ENCODE results near the gene TMEM109. TPM values are rescaled to one million over a fixed set of nuclear protein-coding genes. Genes with fewer than 3 reads are reported as not detected.

The TMEM109 gene
- total and polyA plus RNA-seq, 2 of the 4 experiments (the other 2 are of a cell fraction) = 15.1 to 69.7 TPM

DNA sequence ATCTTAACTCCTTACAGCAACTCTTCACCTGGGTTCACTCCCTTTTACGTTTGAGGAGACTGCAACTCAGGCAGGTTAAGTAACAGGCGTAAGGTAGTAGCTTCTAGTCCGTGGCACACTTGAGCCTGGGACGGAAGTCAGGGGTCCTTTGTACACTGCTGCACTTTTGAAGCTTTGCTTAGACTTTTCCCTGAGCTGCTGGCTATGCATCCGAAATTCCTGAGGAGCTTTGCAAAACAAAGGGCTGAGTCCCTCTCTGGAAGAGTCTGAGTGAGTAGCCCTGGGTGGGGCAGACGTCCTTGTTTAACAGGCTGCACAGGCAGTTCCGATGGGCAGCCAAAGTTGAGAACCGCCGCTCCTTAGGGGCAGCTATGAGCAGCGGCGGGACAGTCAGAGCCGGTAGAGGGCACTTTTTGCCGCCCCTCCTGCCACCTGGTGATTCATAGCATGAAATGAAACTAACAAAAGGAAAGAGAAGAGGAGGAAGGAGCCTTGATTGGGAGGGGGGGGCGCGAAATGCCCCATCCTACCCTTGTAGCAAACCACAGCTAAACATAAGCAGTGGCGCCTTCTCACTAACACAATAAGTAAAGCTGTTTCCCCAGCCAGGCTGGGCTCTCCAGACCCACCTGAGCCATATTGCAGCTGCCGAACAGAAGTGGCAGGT, 1.4 kb downstream of the TMEM109 start (continued):
- TF ChIP-seq, protein P1, sequence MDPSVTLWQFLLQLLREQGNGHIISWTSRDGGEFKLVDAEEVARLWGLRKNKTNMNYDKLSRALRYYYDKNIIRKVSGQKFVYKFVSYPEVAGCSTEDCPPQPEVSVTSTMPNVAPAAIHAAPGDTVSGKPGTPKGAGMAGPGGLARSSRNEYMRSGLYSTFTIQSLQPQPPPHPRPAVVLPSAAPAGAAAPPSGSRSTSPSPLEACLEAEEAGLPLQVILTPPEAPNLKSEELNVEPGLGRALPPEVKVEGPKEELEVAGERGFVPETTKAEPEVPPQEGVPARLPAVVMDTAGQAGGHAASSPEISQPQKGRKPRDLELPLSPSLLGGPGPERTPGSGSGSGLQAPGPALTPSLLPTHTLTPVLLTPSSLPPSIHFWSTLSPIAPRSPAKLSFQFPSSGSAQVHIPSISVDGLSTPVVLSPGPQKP (IDR thresholded peaks at IDR 0.05; ENCODE audit: borderline replicate concordance, low read depth, low read length) = no peak
- TF ChIP-seq NFE2L2 (IDR thresholded peaks at IDR 0.05; ENCODE audit: low read depth, low read length) = no peak

DNA sequence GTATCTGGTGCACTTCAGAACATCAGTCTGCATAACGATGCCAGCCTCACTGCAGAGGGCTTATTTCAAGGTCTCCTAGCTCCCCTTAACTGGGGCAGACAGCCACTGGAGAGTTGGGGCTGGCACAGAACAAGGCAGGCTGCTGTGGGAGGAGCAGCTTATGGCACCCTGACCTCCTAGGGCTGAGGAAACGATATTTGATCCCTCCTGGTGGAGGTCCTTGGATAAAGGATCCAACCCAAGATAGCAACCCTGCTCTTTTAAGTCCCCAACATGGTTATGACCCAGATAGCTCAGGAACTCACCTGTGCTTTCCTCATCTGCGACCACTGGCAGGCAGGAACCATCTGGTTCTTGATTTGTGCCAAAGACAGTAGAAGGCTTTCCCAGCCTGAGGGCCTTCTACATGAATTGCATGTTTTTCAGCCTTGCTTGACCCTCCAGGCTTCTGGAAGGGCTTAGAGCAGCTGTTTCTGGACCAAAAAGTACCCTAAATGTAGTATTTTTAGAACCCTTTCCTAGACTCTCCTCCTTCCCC, 2.8 kb downstream of the TMEM109 start:
- Histone ChIP-seq H3K27me3 (ENCODE audit: control insufficient read depth, insufficient read depth, low read length) (no peaks in the 10 kb centered on the region), H3K36me3 (ENCODE audit: control insufficient read depth, insufficient read depth, low read length) (peaks cover 19% of the 10 kb centered on the region), H3K14ac (replicated peaks; ENCODE audit: low read depth, low read length) (no peak overlapping the region), H2BK5ac (ENCODE audit: low read depth, low read length, poor library complexity, severe bottlenecking) (no peak overlapping the region), H3K9me1 (ENCODE audit: insufficient read depth, low read length) (peaks cover 18% of the 10 kb centered on the region), H3K79me1 (ENCODE audit: low read depth in 1 of 2, low read length in 2 of 2) (peaks cover 23 to 58% of the 10 kb centered on the region in 2 experiments), H2BK20ac (ENCODE audit: low read depth, low read length) (no peak overlapping the region), H3K9ac (ENCODE audit: low read depth, low read length) (no peak overlapping the region), H3K4me3 (ENCODE audit: insufficient read depth, low read depth, low read length) (no peak overlapping the region), H3K56ac (ENCODE audit: extremely low read depth, insufficient read depth, low read length) (no peak overlapping the region), H3K4me1 (ENCODE audit: control insufficient read depth, insufficient read depth, low read length) (peaks cover 7% of the 10 kb centered on the region), H3K23ac (ENCODE audit: low read depth, low read length) (peak overlapping the region; percentile 52; the same call in 1 of the 2 replicates), H4K20me1 (ENCODE audit: insufficient read depth, low read length) (peaks cover 14% of the 10 kb centered on the region; the same call in 1 of the 2 replicates), H3K4ac (ENCODE audit: low read depth, low read length) (no peak overlapping the region), H4K5ac (ENCODE audit: low read depth, low read length) (no peak overlapping the region), H3K9me3 (ENCODE audit: control insufficient read depth, insufficient read depth, low read length) (no peaks in the 10 kb centered on the region), H2AK5ac (ENCODE audit: low read depth, low read length) (no peak overlapping the region), H4K91ac (ENCODE audit: insufficient read depth, low read depth, low read length) (no peak overlapping the region), H3K27ac (ENCODE audit: insufficient read depth, low read length) (no peak overlapping the region), H2AFZ (replicated peaks; ENCODE audit: low read length, poor library complexity) (peak overlapping the region; percentile 34), H2BK120ac (ENCODE audit: low read depth, low read length) (no peak overlapping the region), H2AK9ac (replicated peaks; ENCODE audit: low read depth, low read length, poor library complexity) (no peak overlapping the region), H3K18ac (ENCODE audit: low read depth, low read length) (no peak overlapping the region), H3K4me2 (ENCODE audit: low read depth, low read length) (no peak overlapping the region), H4K8ac (ENCODE audit: low read depth in 2 of 2, low read length in 2 of 2) (no peak overlapping the region), H2BK15ac (ENCODE audit: low read depth, low read length) (no peak overlapping the region)
- intact Hi-C loops (cut with micrococcal nuclease) (no loop called here), dilution Hi-C loops (cut with HindIII; ENCODE audit: low sequenced_read_pairs, unreplicated experiment) (no loop called here), in situ Hi-C loops (cut with MboI; ENCODE audit: low sequenced_read_pairs) (loop anchor here (25.0 kb wide), 1 partner anchor 1329 kb away; no protein-coding TSS in a partner anchor)
- no TSS peak for BruUV-seq (replicated peaks)
- 100% methylated on average over 1 of the region's 3 CpGs; no CpG with 5 or more reads in 1 of the 2 experiments for WGBS, 2 experiments (ENCODE audit: extremely low coverage in 2 of 2, insufficient read length in 1 of 2)
- CTCF ChIA-PET = no interaction called here
- POLR2A ChIA-PET (ENCODE audit: unreplicated experiment) = no interaction called here
- DNase-seq = no peak
- no peak for ATAC-seq (ENCODE audit: low read depth)
- TF ChIP-seq SMC3 (IDR thresholded peaks at IDR 0.05; ENCODE audit: low read depth, low read length) (no peak), RFX5 (IDR thresholded peaks at IDR 0.05; ENCODE audit: low read depth, low read length) (no peak), CHD1 (IDR thresholded peaks at IDR 0.05; ENCODE audit: low read depth, low read length) (no peak), RAD21 (IDR thresholded peaks at IDR 0.05; ENCODE audit: low read length) (no peak), RCOR1 (IDR thresholded peaks at IDR 0.05; ENCODE audit: insufficient replicate concordance, low read length) (no peak), MAFK (IDR thresholded peaks at IDR 0.05; ENCODE audit: low read depth, low read length) (no peak), FOS (IDR thresholded peaks at IDR 0.05; ENCODE audit: low read depth, low read length) (no peak), MAZ (IDR thresholded peaks at IDR 0.05; ENCODE audit: borderline replicate concordance, low read depth, low read length) (no peak), CEBPB (IDR thresholded peaks at IDR 0.05; ENCODE audit: low read depth, low read length) (no peak)
- TF ChIP-seq, protein P2, sequence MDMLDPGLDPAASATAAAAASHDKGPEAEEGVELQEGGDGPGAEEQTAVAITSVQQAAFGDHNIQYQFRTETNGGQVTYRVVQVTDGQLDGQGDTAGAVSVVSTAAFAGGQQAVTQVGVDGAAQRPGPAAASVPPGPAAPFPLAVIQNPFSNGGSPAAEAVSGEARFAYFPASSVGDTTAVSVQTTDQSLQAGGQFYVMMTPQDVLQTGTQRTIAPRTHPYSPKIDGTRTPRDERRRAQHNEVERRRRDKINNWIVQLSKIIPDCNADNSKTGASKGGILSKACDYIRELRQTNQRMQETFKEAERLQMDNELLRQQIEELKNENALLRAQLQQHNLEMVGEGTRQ (IDR thresholded peaks at IDR 0.05; ENCODE audit: low read depth, low read length) = no peak
- TF ChIP-seq, protein P1 (IDR thresholded peaks at IDR 0.05; ENCODE audit: borderline replicate concordance, low read depth, low read length) = no peak
